ENCODE data around the gene PSMD14.

PSMD14 gene

DNA sequence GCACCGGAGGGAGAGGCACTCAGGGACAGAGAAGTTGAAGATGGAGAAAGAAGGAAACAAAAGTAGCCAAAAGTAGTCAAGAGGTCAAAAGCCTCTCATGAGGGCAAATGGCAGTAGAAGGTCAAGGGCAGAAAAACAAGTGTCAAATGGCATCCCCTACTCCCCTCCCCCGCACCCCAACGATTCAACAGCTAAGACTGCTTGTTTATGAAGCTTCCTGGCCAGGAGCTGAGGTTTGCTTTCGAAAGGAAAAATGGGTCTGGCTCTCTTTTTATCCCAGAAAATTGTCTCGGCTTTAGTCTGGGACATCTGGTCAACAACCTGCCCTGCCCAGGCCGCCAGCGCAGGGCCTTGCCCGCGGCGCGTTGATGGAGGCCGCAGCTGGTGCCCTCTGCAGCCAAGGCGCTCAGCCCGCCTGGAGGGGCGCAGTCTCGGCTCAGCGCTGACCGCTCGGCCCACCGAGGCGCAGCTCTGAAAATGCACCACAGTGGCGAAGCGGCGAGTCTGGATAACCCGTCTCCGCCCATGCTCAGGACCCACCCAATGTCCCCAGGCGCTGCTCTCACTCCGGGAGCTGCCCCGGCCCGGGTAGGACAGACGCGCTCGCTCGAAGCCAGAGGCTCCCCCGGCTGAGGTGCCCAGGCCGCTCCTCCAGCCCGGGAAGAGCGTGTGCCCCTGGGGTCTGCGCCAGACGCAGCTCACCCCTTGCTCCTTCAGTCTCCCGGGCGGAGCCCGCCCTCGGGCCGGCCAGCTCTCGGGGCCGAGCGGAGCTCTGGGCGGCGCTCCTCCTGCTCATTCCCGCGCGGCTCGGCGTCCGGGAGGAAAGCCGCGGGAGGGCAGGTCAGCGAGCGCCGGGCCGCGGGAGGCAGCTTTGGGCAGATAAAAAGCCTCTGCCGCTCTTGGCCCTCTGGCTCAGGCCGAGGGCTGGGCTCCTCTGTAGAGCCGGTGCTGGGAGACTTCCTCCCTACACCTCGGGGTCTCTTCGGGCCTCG, 106.1 kb downstream of the PSMD14 start (continued):
- TF ChIP-seq GLIS2 (tag by site-specific recombination; IDR thresholded peaks at IDR 0.05), result peak; percentile 68
- TF ChIP-seq, protein P1, sequence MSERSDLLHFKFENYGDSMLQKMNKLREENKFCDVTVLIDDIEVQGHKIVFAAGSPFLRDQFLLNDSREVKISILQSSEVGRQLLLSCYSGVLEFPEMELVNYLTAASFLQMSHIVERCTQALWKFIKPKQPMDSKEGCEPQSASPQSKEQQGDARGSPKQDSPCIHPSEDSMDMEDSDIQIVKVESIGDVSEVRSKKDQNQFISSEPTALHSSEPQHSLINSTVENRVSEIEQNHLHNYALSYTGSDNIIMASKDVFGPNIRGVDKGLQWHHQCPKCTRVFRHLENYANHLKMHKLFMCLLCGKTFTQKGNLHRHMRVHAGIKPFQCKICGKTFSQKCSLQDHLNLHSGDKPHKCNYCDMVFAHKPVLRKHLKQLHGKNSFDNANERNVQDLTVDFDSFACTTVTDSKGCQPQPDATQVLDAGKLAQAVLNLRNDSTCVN (tag by site-specific recombination; optimal IDR thresholded peaks at IDR 0.05), result peak; percentile 85
- peak; percentile 82; the same call in 1 of the 2 replicates for TF ChIP-seq ZFP37 (tag by site-specific recombination; IDR thresholded peaks at IDR 0.05)
- TF ChIP-seq, protein P2, sequence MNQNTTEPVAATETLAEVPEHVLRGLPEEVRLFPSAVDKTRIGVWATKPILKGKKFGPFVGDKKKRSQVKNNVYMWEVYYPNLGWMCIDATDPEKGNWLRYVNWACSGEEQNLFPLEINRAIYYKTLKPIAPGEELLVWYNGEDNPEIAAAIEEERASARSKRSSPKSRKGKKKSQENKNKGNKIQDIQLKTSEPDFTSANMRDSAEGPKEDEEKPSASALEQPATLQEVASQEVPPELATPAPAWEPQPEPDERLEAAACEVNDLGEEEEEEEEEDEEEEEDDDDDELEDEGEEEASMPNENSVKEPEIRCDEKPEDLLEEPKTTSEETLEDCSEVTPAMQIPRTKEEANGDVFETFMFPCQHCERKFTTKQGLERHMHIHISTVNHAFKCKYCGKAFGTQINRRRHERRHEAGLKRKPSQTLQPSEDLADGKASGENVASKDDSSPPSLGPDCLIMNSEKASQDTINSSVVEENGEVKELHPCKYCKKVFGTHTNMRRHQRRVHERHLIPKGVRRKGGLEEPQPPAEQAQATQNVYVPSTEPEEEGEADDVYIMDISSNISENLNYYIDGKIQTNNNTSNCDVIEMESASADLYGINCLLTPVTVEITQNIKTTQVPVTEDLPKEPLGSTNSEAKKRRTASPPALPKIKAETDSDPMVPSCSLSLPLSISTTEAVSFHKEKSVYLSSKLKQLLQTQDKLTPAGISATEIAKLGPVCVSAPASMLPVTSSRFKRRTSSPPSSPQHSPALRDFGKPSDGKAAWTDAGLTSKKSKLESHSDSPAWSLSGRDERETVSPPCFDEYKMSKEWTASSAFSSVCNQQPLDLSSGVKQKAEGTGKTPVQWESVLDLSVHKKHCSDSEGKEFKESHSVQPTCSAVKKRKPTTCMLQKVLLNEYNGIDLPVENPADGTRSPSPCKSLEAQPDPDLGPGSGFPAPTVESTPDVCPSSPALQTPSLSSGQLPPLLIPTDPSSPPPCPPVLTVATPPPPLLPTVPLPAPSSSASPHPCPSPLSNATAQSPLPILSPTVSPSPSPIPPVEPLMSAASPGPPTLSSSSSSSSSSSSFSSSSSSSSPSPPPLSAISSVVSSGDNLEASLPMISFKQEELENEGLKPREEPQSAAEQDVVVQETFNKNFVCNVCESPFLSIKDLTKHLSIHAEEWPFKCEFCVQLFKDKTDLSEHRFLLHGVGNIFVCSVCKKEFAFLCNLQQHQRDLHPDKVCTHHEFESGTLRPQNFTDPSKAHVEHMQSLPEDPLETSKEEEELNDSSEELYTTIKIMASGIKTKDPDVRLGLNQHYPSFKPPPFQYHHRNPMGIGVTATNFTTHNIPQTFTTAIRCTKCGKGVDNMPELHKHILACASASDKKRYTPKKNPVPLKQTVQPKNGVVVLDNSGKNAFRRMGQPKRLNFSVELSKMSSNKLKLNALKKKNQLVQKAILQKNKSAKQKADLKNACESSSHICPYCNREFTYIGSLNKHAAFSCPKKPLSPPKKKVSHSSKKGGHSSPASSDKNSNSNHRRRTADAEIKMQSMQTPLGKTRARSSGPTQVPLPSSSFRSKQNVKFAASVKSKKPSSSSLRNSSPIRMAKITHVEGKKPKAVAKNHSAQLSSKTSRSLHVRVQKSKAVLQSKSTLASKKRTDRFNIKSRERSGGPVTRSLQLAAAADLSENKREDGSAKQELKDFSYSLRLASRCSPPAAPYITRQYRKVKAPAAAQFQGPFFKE (tag by site-specific recombination; IDR thresholded peaks at IDR 0.05; ENCODE audit: borderline replicate concordance), result no peak
- peak; percentile 43; the same call in 1 of the 2 replicates for TF ChIP-seq KLF8 (tag by site-specific recombination; IDR thresholded peaks at IDR 0.05)
- TF ChIP-seq, protein P3, sequence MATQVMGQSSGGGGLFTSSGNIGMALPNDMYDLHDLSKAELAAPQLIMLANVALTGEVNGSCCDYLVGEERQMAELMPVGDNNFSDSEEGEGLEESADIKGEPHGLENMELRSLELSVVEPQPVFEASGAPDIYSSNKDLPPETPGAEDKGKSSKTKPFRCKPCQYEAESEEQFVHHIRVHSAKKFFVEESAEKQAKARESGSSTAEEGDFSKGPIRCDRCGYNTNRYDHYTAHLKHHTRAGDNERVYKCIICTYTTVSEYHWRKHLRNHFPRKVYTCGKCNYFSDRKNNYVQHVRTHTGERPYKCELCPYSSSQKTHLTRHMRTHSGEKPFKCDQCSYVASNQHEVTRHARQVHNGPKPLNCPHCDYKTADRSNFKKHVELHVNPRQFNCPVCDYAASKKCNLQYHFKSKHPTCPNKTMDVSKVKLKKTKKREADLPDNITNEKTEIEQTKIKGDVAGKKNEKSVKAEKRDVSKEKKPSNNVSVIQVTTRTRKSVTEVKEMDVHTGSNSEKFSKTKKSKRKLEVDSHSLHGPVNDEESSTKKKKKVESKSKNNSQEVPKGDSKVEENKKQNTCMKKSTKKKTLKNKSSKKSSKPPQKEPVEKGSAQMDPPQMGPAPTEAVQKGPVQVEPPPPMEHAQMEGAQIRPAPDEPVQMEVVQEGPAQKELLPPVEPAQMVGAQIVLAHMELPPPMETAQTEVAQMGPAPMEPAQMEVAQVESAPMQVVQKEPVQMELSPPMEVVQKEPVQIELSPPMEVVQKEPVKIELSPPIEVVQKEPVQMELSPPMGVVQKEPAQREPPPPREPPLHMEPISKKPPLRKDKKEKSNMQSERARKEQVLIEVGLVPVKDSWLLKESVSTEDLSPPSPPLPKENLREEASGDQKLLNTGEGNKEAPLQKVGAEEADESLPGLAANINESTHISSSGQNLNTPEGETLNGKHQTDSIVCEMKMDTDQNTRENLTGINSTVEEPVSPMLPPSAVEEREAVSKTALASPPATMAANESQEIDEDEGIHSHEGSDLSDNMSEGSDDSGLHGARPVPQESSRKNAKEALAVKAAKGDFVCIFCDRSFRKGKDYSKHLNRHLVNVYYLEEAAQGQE (tag by site-specific recombination; IDR thresholded peaks at IDR 0.05), result no peak
- TF ChIP-seq ZIC2 (tag by site-specific recombination; IDR thresholded peaks at IDR 0.05), result peak; percentile 50
- peak; percentile 70 for TF ChIP-seq ZNF335 (tag by site-specific recombination; conservative IDR thresholded peaks at IDR 0.05)
- TF ChIP-seq ZNF423 (tag by site-specific recombination; IDR thresholded peaks at IDR 0.05), result peak; percentile 51; the same call in 1 of the 2 replicates
- TF ChIP-seq, protein P4, sequence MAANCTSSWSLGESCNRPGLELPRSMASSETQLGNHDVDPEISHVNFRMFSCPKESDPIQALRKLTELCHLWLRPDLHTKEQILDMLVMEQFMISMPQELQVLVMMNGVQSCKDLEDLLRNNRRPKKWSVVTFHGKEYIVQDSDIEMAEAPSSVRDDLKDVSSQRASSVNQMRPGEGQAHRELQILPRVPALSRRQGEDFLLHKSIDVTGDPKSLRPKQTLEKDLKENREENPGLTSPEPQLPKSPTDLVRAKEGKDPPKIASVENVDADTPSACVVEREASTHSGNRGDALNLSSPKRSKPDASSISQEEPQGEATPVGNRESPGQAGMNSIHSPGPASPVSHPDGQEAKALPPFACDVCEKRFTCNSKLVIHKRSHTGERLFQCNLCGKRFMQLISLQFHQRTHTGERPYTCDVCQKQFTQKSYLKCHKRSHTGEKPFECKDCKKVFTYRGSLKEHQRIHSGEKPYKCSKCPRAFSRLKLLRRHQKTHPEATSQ (tag by site-specific recombination; IDR thresholded peaks at IDR 0.05), result no peak
- TF ChIP-seq, protein P5, sequence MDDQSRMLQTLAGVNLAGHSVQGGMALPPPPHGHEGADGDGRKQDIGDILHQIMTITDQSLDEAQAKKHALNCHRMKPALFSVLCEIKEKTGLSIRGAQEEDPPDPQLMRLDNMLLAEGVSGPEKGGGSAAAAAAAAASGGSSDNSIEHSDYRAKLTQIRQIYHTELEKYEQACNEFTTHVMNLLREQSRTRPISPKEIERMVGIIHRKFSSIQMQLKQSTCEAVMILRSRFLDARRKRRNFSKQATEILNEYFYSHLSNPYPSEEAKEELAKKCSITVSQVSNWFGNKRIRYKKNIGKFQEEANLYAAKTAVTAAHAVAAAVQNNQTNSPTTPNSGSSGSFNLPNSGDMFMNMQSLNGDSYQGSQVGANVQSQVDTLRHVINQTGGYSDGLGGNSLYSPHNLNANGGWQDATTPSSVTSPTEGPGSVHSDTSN (CRISPR knock-in tag; IDR thresholded peaks at IDR 0.05), result 0 out of 2 replicates have a peak, but pooled peaks have one; percentile 47
- no peak for TF ChIP-seq EGR2 (tag by site-specific recombination; IDR thresholded peaks at IDR 0.05; ENCODE audit: low read depth)
- TF ChIP-seq, protein P6, sequence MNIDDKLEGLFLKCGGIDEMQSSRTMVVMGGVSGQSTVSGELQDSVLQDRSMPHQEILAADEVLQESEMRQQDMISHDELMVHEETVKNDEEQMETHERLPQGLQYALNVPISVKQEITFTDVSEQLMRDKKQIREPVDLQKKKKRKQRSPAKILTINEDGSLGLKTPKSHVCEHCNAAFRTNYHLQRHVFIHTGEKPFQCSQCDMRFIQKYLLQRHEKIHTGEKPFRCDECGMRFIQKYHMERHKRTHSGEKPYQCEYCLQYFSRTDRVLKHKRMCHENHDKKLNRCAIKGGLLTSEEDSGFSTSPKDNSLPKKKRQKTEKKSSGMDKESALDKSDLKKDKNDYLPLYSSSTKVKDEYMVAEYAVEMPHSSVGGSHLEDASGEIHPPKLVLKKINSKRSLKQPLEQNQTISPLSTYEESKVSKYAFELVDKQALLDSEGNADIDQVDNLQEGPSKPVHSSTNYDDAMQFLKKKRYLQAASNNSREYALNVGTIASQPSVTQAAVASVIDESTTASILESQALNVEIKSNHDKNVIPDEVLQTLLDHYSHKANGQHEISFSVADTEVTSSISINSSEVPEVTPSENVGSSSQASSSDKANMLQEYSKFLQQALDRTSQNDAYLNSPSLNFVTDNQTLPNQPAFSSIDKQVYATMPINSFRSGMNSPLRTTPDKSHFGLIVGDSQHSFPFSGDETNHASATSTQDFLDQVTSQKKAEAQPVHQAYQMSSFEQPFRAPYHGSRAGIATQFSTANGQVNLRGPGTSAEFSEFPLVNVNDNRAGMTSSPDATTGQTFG (tag by site-specific recombination; IDR thresholded peaks at IDR 0.05; ENCODE audit: borderline replicate concordance), result no peak
- TF ChIP-seq, protein P7, sequence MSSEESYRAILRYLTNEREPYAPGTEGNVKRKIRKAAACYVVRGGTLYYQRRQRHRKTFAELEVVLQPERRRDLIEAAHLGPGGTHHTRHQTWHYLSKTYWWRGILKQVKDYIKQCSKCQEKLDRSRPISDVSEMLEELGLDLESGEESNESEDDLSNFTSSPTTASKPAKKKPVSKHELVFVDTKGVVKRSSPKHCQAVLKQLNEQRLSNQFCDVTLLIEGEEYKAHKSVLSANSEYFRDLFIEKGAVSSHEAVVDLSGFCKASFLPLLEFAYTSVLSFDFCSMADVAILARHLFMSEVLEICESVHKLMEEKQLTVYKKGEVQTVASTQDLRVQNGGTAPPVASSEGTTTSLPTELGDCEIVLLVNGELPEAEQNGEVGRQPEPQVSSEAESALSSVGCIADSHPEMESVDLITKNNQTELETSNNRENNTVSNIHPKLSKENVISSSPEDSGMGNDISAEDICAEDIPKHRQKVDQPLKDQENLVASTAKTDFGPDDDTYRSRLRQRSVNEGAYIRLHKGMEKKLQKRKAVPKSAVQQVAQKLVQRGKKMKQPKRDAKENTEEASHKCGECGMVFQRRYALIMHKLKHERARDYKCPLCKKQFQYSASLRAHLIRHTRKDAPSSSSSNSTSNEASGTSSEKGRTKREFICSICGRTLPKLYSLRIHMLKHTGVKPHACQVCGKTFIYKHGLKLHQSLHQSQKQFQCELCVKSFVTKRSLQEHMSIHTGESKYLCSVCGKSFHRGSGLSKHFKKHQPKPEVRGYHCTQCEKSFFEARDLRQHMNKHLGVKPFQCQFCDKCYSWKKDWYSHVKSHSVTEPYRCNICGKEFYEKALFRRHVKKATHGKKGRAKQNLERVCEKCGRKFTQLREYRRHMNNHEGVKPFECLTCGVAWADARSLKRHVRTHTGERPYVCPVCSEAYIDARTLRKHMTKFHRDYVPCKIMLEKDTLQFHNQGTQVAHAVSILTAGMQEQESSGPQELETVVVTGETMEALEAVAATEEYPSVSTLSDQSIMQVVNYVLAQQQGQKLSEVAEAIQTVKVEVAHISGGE (tag by site-specific recombination; conservative IDR thresholded peaks at IDR 0.05; ENCODE audit: low read depth), result no peak
- TF ChIP-seq ZNF544 (tag by site-specific recombination; IDR thresholded peaks at IDR 0.05), result no peak
- TF ChIP-seq ZNF19 (tag by site-specific recombination; IDR thresholded peaks at IDR 0.05; ENCODE audit: low read depth), result no peak

Measured in HEK293 (cell line).